Activated CD8-positive, alpha-beta memory T cell treated with anti-CD3 and anti-CD28 coated beads, Interleukin-2, amount 10 ng/mL, durations not matched to agents 7 days and 5 days (primary cell): ENCODE measurements around the gene CADPS. TPM values are rescaled to one million over a fixed set of nuclear protein-coding genes. Genes with fewer than 3 reads are reported as not detected.

Experiments
- ATAC-seq: fragments of 150-1000 bp; cut with Tn5 transposase; one replicate; pipeline ENCODE4 v1.10.0; 2021; ENCODE audit warnings: moderate library complexity
- CTCF ChIA-PET: fragments of 350-600 bp; sonication (Branson Sonifier 250); formaldehyde crosslinking; loops from one replicate; lab custom pipeline; 2021; ENCODE audit warnings: antibody characterized with exemption; lab: Charles Lee
- DNase-seq: peaks from one replicate; pipeline ENCODE4 v3.0.0-alpha.2; 2020
- H3K27ac Mint-ChIP-seq: one replicate; pipeline ENCODE4 v1.8.0; 2021; ENCODE audit warnings: mild to moderate bottlenecking, mixed read lengths
- H3K27me3 Mint-ChIP-seq: one replicate; pipeline ENCODE4 v1.8.0; 2021; ENCODE audit warnings: mixed read lengths
- H3K36me3 Mint-ChIP-seq: one replicate; pipeline ENCODE4 v1.8.0; 2021; ENCODE audit warnings: mild to moderate bottlenecking, mixed read lengths
- H3K4me1 Mint-ChIP-seq: one replicate; pipeline ENCODE4 v1.8.0; 2021; ENCODE audit warnings: mixed read lengths
- H3K4me3 Mint-ChIP-seq: one replicate; pipeline ENCODE4 v1.8.0; 2021; ENCODE audit warnings: mild to moderate bottlenecking, moderate library complexity, mixed read lengths
- H3K9me3 Mint-ChIP-seq: one replicate; pipeline ENCODE4 v1.8.0; 2022; ENCODE audit warnings: low read depth, mixed read lengths
- total RNA-seq, 2 experiments: library from RNA; stranded (reverse); gene quantifications; one replicate each; pipeline ENCODE4 v1.2.3, GENCODE V29; 2021

The CADPS gene
- total RNA-seq, 2 experiments from 2014 or later, result not detected

- no peaks in the 10 kb centered on the region for H3K27me3 Mint-ChIP-seq
- ATAC-seq (no peak), DNase-seq (no peak)
- H3K36me3 Mint-ChIP-seq, result no peaks in the 10 kb centered on the region
- H3K27ac Mint-ChIP-seq, result no peak overlapping the region
- no peak overlapping the region for H3K4me3 Mint-ChIP-seq
- CTCF ChIA-PET, result no interaction called here
- H3K4me1 Mint-ChIP-seq, result no peaks in the 10 kb centered on the region
- no peaks in the 10 kb centered on the region for H3K9me3 Mint-ChIP-seq
Observed at GRCh38 chr3:62817678-62818077, 57.5 kb downstream of the CADPS start.

- Mint-ChIP-seq H3K27me3 (no peaks in the 10 kb centered on the region), H3K4me3 (no peak overlapping the region), H3K9me3 (no peaks in the 10 kb centered on the region), H3K36me3 (no peaks in the 10 kb centered on the region), H3K4me1 (no peaks in the 10 kb centered on the region), H3K27ac (no peak overlapping the region)
- DNase-seq, result no peak
- ATAC-seq, result no peak
- CTCF ChIA-PET, result no interaction called here
Observed at GRCh38 chr3:62815981-62816380, 59.2 kb downstream of the CADPS start.

- Mint-ChIP-seq H3K4me1 (no peaks in the 10 kb centered on the region), H3K4me3 (no peak overlapping the region), H3K27ac (no peak overlapping the region), H3K36me3 (no peaks in the 10 kb centered on the region), H3K9me3 (no peaks in the 10 kb centered on the region), H3K27me3 (no peaks in the 10 kb centered on the region)
- DNase-seq (no peak), ATAC-seq (no peak)
- CTCF ChIA-PET, result no interaction called here
Observed at GRCh38 chr3:62812631-62813030, 62.6 kb downstream of the CADPS start.

- Mint-ChIP-seq H3K4me1 (no peaks in the 10 kb centered on the region), H3K27me3 (no peaks in the 10 kb centered on the region), H3K9me3 (no peaks in the 10 kb centered on the region), H3K27ac (no peak overlapping the region), H3K36me3 (no peaks in the 10 kb centered on the region), H3K4me3 (no peak overlapping the region)
- CTCF ChIA-PET, result no interaction called here
- ATAC-seq (no peak), DNase-seq (no peak)
Observed at GRCh38 chr3:62811119-62811518, 64.1 kb downstream of the CADPS start.

GRCh38 chr3:62809369-62809768, 65.8 kb downstream of the CADPS start:
- DNase-seq, result no peak
- H3K27ac Mint-ChIP-seq, result no peak overlapping the region
- CTCF ChIA-PET, result no interaction called here

GRCh38 chr3:62805580-62806277, 69.5 kb downstream of the CADPS start:
- DNase-seq, result no peak
- no peaks in the 10 kb centered on the region for H3K4me1 Mint-ChIP-seq
- CTCF ChIA-PET, result no interaction called here

More at GRCh38 chr3:62809369-62809768, 65.8 kb downstream of the CADPS start:
- no peak for ATAC-seq
- Mint-ChIP-seq H3K4me3 (no peak overlapping the region), H3K4me1 (no peaks in the 10 kb centered on the region), H3K36me3 (no peaks in the 10 kb centered on the region), H3K9me3 (no peaks in the 10 kb centered on the region), H3K27me3 (no peaks in the 10 kb centered on the region)

GRCh38 chr3:62805106-62805505, 70.1 kb downstream of the CADPS start:
- no peaks in the 10 kb centered on the region for H3K36me3 Mint-ChIP-seq
- ATAC-seq, result no peak
- H3K4me1 Mint-ChIP-seq, result no peaks in the 10 kb centered on the region
- no peak for DNase-seq
- H3K27ac Mint-ChIP-seq, result no peak overlapping the region
- CTCF ChIA-PET, result no interaction called here
- no peaks in the 10 kb centered on the region for H3K9me3 Mint-ChIP-seq
- H3K27me3 Mint-ChIP-seq, result no peaks in the 10 kb centered on the region
- no peak overlapping the region for H3K4me3 Mint-ChIP-seq

More at GRCh38 chr3:62805580-62806277, 69.5 kb downstream of the CADPS start:
- Mint-ChIP-seq H3K9me3 (no peaks in the 10 kb centered on the region), H3K36me3 (no peaks in the 10 kb centered on the region), H3K27me3 (no peaks in the 10 kb centered on the region), H3K27ac (no peak overlapping the region), H3K4me3 (no peak overlapping the region)
- ATAC-seq, result no peak

GRCh38 chr3:62803276-62803675, 71.9 kb downstream of the CADPS start:
- H3K27ac Mint-ChIP-seq, result no peak overlapping the region
- DNase-seq, result no peak
- ATAC-seq, result no peak
- H3K4me3 Mint-ChIP-seq, result no peak overlapping the region
- H3K36me3 Mint-ChIP-seq, result no peaks in the 10 kb centered on the region
- CTCF ChIA-PET, result no interaction called here
- H3K4me1 Mint-ChIP-seq, result no peaks in the 10 kb centered on the region
- no peaks in the 10 kb centered on the region for H3K9me3 Mint-ChIP-seq
- H3K27me3 Mint-ChIP-seq, result no peaks in the 10 kb centered on the region

- H3K4me1 Mint-ChIP-seq, result no peaks in the 10 kb centered on the region
- H3K9me3 Mint-ChIP-seq, result no peaks in the 10 kb centered on the region
- no peak overlapping the region for H3K27ac Mint-ChIP-seq
- no peak for ATAC-seq
- DNase-seq, result no peak
- CTCF ChIA-PET, result no interaction called here
- no peaks in the 10 kb centered on the region for H3K36me3 Mint-ChIP-seq
- H3K27me3 Mint-ChIP-seq, result no peaks in the 10 kb centered on the region
- H3K4me3 Mint-ChIP-seq, result no peak overlapping the region
Observed at GRCh38 chr3:62798000-62798399, 77.2 kb downstream of the CADPS start.

GRCh38 chr3:62797132-62797531, 78.1 kb downstream of the CADPS start:
- Mint-ChIP-seq H3K36me3 (no peaks in the 10 kb centered on the region), H3K9me3 (no peaks in the 10 kb centered on the region), H3K27ac (no peak overlapping the region), H3K27me3 (no peaks in the 10 kb centered on the region), H3K4me1 (no peaks in the 10 kb centered on the region), H3K4me3 (no peak overlapping the region)
- ATAC-seq (no peak), DNase-seq (no peak)
- CTCF ChIA-PET, result no interaction called here

- Mint-ChIP-seq H3K9me3 (no peaks in the 10 kb centered on the region), H3K36me3 (no peaks in the 10 kb centered on the region), H3K4me3 (no peak overlapping the region), H3K27me3 (no peaks in the 10 kb centered on the region), H3K27ac (no peak overlapping the region), H3K4me1 (no peaks in the 10 kb centered on the region)
- no peak for DNase-seq
- CTCF ChIA-PET, result no interaction called here
- no peak for ATAC-seq
Observed at GRCh38 chr3:62795978-62796657, 79.1 kb downstream of the CADPS start.

GRCh38 chr3:62793946-62794345, 81.3 kb downstream of the CADPS start:
- Mint-ChIP-seq H3K27me3 (no peaks in the 10 kb centered on the region), H3K4me3 (no peak overlapping the region), H3K36me3 (no peaks in the 10 kb centered on the region), H3K4me1 (no peaks in the 10 kb centered on the region), H3K27ac (no peak overlapping the region), H3K9me3 (no peaks in the 10 kb centered on the region)
- ATAC-seq (no peak), DNase-seq (no peak)
- CTCF ChIA-PET, result no interaction called here

GRCh38 chr3:62785384-62785783, 89.8 kb downstream of the CADPS start:
- CTCF ChIA-PET, result interaction anchor here (1.1 kb wide), 1 partner anchor 10 kb away, joined by 3 read pairs; no protein-coding TSS in a partner anchor
- DNase-seq, result no peak
- Mint-ChIP-seq H3K4me3 (no peak overlapping the region), H3K27me3 (no peaks in the 10 kb centered on the region), H3K27ac (no peak overlapping the region), H3K4me1 (no peaks in the 10 kb centered on the region), H3K9me3 (no peaks in the 10 kb centered on the region), H3K36me3 (no peaks in the 10 kb centered on the region)
- ATAC-seq, result no peak

GRCh38 chr3:62781121-62781520, 94.1 kb downstream of the CADPS start:
- CTCF ChIA-PET, result no interaction called here
- Mint-ChIP-seq H3K27me3 (no peaks in the 10 kb centered on the region), H3K4me1 (no peaks in the 10 kb centered on the region), H3K4me3 (no peak overlapping the region), H3K9me3 (no peaks in the 10 kb centered on the region), H3K27ac (no peak overlapping the region), H3K36me3 (no peaks in the 10 kb centered on the region)
- DNase-seq (no peak), ATAC-seq (no peak)
